Measurements from ENCODE around the gene THADA.
"Not testable (repeated sequence)": the region's sequence is repeated elsewhere in the genome, so short reads cannot be mapped to it uniquely, and the experiment has no call there.

DNA sequence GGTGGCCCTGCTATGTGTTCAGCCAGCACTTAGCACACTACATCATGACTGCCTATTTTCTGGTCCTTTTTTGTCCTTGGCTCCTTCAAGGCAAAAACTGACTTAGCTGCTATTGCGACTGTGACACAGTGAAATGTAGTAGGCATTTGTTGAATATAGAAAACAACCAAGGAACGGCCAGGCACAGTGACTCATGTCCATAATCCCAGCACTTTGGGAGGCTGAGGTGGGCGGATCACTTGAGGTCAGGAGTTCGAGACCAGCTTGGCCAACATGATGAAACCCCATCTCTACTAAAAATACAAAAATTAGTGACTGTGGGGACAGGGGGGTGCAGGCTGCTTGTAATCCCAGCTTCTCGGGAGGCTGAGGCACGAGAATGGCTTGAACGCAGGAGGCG lies 199.5 kb downstream of the THADA start:
- TF ChIP-seq, protein P1, sequence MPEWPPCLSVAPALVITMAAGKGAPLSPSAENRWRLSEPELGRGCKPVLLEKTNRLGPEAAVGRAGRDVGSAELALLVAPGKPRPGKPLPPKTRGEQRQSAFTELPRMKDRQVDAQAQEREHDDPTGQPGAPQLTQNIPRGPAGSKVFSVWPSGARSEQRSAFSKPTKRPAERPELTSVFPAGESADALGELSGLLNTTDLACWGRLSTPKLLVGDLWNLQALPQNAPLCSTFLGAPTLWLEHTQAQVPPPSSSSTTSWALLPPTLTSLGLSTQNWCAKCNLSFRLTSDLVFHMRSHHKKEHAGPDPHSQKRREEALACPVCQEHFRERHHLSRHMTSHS (tag by site-specific recombination; IDR thresholded peaks at IDR 0.05): not testable (repeated sequence)
- TF ChIP-seq, protein P2, sequence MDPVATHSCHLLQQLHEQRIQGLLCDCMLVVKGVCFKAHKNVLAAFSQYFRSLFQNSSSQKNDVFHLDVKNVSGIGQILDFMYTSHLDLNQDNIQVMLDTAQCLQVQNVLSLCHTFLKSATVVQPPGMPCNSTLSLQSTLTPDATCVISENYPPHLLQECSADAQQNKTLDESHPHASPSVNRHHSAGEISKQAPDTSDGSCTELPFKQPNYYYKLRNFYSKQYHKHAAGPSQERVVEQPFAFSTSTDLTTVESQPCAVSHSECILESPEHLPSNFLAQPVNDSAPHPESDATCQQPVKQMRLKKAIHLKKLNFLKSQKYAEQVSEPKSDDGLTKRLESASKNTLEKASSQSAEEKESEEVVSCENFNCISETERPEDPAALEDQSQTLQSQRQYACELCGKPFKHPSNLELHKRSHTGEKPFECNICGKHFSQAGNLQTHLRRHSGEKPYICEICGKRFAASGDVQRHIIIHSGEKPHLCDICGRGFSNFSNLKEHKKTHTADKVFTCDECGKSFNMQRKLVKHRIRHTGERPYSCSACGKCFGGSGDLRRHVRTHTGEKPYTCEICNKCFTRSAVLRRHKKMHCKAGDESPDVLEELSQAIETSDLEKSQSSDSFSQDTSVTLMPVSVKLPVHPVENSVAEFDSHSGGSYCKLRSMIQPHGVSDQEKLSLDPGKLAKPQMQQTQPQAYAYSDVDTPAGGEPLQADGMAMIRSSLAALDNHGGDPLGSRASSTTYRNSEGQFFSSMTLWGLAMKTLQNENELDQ (tag by site-specific recombination; IDR thresholded peaks at IDR 0.05; ENCODE audit: low read depth): not testable (repeated sequence)
- TF ChIP-seq, protein P3, sequence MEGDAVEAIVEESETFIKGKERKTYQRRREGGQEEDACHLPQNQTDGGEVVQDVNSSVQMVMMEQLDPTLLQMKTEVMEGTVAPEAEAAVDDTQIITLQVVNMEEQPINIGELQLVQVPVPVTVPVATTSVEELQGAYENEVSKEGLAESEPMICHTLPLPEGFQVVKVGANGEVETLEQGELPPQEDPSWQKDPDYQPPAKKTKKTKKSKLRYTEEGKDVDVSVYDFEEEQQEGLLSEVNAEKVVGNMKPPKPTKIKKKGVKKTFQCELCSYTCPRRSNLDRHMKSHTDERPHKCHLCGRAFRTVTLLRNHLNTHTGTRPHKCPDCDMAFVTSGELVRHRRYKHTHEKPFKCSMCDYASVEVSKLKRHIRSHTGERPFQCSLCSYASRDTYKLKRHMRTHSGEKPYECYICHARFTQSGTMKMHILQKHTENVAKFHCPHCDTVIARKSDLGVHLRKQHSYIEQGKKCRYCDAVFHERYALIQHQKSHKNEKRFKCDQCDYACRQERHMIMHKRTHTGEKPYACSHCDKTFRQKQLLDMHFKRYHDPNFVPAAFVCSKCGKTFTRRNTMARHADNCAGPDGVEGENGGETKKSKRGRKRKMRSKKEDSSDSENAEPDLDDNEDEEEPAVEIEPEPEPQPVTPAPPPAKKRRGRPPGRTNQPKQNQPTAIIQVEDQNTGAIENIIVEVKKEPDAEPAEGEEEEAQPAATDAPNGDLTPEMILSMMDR (tag by site-specific recombination; IDR thresholded peaks at IDR 0.05): not testable (repeated sequence)
- TF ChIP-seq, protein P4, sequence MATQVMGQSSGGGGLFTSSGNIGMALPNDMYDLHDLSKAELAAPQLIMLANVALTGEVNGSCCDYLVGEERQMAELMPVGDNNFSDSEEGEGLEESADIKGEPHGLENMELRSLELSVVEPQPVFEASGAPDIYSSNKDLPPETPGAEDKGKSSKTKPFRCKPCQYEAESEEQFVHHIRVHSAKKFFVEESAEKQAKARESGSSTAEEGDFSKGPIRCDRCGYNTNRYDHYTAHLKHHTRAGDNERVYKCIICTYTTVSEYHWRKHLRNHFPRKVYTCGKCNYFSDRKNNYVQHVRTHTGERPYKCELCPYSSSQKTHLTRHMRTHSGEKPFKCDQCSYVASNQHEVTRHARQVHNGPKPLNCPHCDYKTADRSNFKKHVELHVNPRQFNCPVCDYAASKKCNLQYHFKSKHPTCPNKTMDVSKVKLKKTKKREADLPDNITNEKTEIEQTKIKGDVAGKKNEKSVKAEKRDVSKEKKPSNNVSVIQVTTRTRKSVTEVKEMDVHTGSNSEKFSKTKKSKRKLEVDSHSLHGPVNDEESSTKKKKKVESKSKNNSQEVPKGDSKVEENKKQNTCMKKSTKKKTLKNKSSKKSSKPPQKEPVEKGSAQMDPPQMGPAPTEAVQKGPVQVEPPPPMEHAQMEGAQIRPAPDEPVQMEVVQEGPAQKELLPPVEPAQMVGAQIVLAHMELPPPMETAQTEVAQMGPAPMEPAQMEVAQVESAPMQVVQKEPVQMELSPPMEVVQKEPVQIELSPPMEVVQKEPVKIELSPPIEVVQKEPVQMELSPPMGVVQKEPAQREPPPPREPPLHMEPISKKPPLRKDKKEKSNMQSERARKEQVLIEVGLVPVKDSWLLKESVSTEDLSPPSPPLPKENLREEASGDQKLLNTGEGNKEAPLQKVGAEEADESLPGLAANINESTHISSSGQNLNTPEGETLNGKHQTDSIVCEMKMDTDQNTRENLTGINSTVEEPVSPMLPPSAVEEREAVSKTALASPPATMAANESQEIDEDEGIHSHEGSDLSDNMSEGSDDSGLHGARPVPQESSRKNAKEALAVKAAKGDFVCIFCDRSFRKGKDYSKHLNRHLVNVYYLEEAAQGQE (tag by site-specific recombination; IDR thresholded peaks at IDR 0.05): not testable (repeated sequence)
- not testable (repeated sequence) for TF ChIP-seq ZNF701 (tag by site-specific recombination; IDR thresholded peaks at IDR 0.05); HOXA7 (CRISPR knock-in tag; IDR thresholded peaks at IDR 0.05; ENCODE audit: borderline replicate concordance); ZNF274 (IDR thresholded peaks at IDR 0.05; ENCODE audit: low read length); ZNF274 (tag by site-specific recombination; IDR thresholded peaks at IDR 0.05; ENCODE audit: borderline replicate concordance); ZBTB20 (tag by site-specific recombination; IDR thresholded peaks at IDR 0.05)

Measured in HEK293 (cell line).